Tibial nerve (tissue), 4 donors: ENCODE measurements around the gene MYO18B. TPM values are rescaled to one million over a fixed set of nuclear protein-coding genes. Genes with fewer than 3 reads are reported as not detected.

Source experiments
- DNase-seq, 2 donors: peaks; one replicate each; pipeline ENCODE4 v3.0.0-alpha.2; 2019; ENCODE audit warnings: low spot score in 2 of 2
- H3K27ac ChIP-seq, 4 donors: fragments of 200-600 bp; sonication (generic) in 3 of 4; one replicate each; pipeline ENCODE4 v1.5.1; 2017 to 2019; ENCODE audit warnings: mild to moderate bottlenecking in 1 of 4
- H3K27me3 ChIP-seq, 2 donors: fragments of 200-600 bp; sonication (generic) in 1 of 2; one replicate each; pipeline versions ENCODE4 v1.5.1 to v1.6.0; 2017 to 2019
- H3K36me3 ChIP-seq, 3 donors: fragments of 200-600 bp; sonication (generic); one replicate each; pipeline ENCODE4 v1.5.1; 2018 to 2019
- H3K4me1 ChIP-seq, 4 donors: fragments of 200-600 bp; sonication (generic) in 3 of 4; one replicate each; pipeline ENCODE4 v1.5.1; 2017 to 2019
- H3K4me3 ChIP-seq, 4 donors: fragments of 200-600 bp; sonication (generic) in 3 of 4; one replicate each; pipeline ENCODE4 v1.5.1; 2017 to 2019; ENCODE audit warnings: mild to moderate bottlenecking in 1 of 4, moderate library complexity in 1 of 4
- H3K9me3 ChIP-seq, 4 donors: fragments of 200-600 bp; sonication (generic) in 3 of 4; one replicate each; pipeline ENCODE4 v1.5.1; 2017 to 2019
- EP300 ChIP-seq, 2 donors: sonication (generic); formaldehyde crosslinking; IDR thresholded peaks; one replicate each; pipeline ENCODE4 v1.6.1; 2017; ENCODE audit warnings: antibody characterized with exemption in 2 of 2, mild to moderate bottlenecking in 1 of 2
- POLR2A ChIP-seq, 2 donors: fragments of 450-650 bp; IDR thresholded peaks; one replicate each; pipeline ENCODE4 v1.6.1; 2017; ENCODE audit warnings: antibody characterized with exemption in 2 of 2, mild to moderate bottlenecking in 2 of 2, moderate library complexity in 2 of 2
- WGBS, 2 donors: methylation state at CpG; one replicate each; pipeline ENCODE4 v1.1.5; 2018; 5-methylcytosine and 5-hydroxymethylcytosine counted together
- total RNA-seq, 4 donors: library from RNA; depleted of rRNA; stranded (reverse); fragments of >200 nt; gene quantifications; one replicate each; pipeline ENCODE4 v1.1.0, GENCODE V29; 2016
- TF ChIP-seq, protein P1 (sequence below), 5 experiments: fragments of 200-600 bp in 3 of 5; fragments of 450-650 bp in 2 of 5; sonication (generic) in 3 of 5; IDR thresholded peaks; one replicate each; pipeline ENCODE4 v1.5.1; 2016 to 2019; ENCODE audit warnings: antibody characterized with exemption in 5 of 5, mild to moderate bottlenecking in 3 of 5, moderate library complexity in 2 of 5

MYO18B gene
- total RNA-seq, 4 donors from 2014 or later: under 0.01 TPM; not detected in 2

DNA sequence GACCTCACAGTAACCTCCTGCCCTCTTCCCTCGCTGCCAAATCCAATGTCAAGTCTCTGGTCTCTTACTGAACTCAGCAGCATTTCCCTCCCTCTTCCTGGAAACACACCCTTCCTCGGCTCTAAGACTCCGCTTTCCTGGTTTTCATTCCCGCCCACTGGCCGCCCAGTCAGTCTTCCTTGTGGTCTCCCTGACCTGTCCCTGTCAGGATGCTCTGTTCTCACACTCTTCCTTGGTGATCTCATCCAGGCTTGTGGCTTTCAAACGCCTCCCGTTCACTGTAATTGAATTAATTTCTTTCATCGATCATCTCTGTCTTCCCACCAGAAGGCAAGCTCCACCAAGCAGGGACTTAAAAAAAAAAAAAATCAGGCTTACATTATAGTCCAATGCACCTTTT is 33.5 kb downstream of the MYO18B start:
- Histone ChIP-seq H3K36me3 (no peaks in the 10 kb centered on the region), H3K4me1 (no peaks in the 10 kb centered on the region), H3K4me3 (no peak overlapping the region), H3K9me3 (no peaks in the 10 kb centered on the region), H3K27ac (no peak overlapping the region), H3K27me3 (no peaks in the 10 kb centered on the region)
- 30 to 33% methylated on average over 8 of the region's 8 CpGs for WGBS, 2 donors
- no peak for TF ChIP-seq EP300 (IDR thresholded peaks at IDR 0.05)
- TF ChIP-seq POLR2A (IDR thresholded peaks at IDR 0.05): no peak
- TF ChIP-seq, protein P1, sequence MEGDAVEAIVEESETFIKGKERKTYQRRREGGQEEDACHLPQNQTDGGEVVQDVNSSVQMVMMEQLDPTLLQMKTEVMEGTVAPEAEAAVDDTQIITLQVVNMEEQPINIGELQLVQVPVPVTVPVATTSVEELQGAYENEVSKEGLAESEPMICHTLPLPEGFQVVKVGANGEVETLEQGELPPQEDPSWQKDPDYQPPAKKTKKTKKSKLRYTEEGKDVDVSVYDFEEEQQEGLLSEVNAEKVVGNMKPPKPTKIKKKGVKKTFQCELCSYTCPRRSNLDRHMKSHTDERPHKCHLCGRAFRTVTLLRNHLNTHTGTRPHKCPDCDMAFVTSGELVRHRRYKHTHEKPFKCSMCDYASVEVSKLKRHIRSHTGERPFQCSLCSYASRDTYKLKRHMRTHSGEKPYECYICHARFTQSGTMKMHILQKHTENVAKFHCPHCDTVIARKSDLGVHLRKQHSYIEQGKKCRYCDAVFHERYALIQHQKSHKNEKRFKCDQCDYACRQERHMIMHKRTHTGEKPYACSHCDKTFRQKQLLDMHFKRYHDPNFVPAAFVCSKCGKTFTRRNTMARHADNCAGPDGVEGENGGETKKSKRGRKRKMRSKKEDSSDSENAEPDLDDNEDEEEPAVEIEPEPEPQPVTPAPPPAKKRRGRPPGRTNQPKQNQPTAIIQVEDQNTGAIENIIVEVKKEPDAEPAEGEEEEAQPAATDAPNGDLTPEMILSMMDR (IDR thresholded peaks at IDR 0.05): no peak
- DNase-seq: no peak

DNA sequence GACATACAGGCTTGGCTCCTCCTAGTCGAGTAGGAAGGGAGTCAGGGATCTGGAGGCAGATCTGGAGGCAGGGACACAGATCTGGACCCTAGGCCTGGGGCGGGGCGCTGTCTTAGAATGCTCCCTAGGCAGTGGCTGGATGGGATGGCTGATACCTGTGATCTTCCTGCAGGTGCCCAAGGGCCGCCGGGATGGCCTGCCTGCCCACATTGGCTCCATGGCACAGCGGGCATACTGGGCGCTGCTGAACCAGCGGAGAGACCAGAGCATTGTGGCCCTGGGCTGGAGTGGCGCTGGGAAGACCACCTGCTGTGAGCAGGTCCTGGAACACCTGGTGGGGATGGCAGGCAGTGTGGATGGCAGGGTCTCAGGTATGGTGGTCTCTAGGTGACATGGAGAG is 35.4 kb downstream of the MYO18B start:
- WGBS, 2 donors: 81 to 86% methylated on average over 9 of the region's 9 CpGs
- H3K36me3 ChIP-seq: no peaks in the 10 kb centered on the region
- H3K27me3 ChIP-seq: no peaks in the 10 kb centered on the region
- TF ChIP-seq EP300 (IDR thresholded peaks at IDR 0.05) (no peak), POLR2A (IDR thresholded peaks at IDR 0.05) (no peak)
- TF ChIP-seq, protein P1 (IDR thresholded peaks at IDR 0.05): no peak
- H3K27ac ChIP-seq: no peak overlapping the region
- no peaks in the 10 kb centered on the region for H3K9me3 ChIP-seq
- H3K4me3 ChIP-seq: no peak overlapping the region
- no peaks in the 10 kb centered on the region for H3K4me1 ChIP-seq
- no peak for DNase-seq

DNA sequence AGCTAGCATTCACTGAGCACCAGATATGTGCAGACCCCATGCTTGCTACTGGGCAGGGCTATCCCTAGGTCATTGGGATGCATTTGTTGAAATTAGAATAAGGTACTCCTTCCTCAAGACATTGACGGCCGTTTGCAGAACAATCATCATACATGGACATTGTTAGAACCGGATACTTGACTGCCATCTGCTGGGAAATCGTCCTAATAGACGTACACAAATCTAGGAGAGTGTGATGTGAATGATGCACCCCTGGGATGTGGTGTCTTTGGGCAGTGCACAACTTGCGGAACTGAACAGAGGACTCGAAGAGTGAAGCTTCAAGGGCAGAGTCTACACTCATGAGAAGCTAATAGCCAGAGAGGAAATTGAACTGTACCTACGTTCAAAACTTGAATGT is 35.9 kb downstream of the MYO18B start:
- 35 to 42% methylated on average over 8 of the region's 8 CpGs for WGBS, 2 donors
- Histone ChIP-seq H3K27ac (no peak overlapping the region), H3K9me3 (no peaks in the 10 kb centered on the region), H3K4me3 (no peak overlapping the region), H3K36me3 (no peaks in the 10 kb centered on the region), H3K4me1 (no peaks in the 10 kb centered on the region), H3K27me3 (no peaks in the 10 kb centered on the region)
- DNase-seq: peak in 1 of 2 donors; percentile 17
- TF ChIP-seq POLR2A (IDR thresholded peaks at IDR 0.05) (no peak), EP300 (IDR thresholded peaks at IDR 0.05) (no peak)
- TF ChIP-seq, protein P1 (IDR thresholded peaks at IDR 0.05): no peak

DNA sequence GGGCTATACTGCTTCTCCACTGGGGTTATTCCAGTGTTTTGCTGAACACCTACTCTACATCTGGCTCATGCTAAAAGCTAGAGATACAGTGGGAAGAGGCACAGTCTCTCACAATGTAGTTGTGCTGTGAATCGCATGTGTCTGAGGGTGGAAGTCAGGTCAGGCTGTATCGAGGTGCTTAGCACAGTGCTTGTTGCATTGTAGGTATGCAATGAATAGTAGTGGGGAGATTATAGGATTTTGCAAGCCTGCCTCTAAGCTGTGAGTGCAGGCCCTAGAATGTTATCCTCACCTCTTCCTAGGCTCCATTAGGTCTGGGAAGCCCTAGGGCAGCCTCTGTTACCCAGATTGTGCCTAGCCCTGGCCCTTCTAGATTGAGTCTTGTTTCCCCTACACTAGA is 37.4 kb downstream of the MYO18B start:
- Histone ChIP-seq H3K27ac (no peak overlapping the region), H3K9me3 (no peaks in the 10 kb centered on the region), H3K36me3 (no peaks in the 10 kb centered on the region), H3K27me3 (no peaks in the 10 kb centered on the region), H3K4me1 (no peaks in the 10 kb centered on the region), H3K4me3 (no peak overlapping the region)
- 88 to 100% methylated on average over 2 of the region's 2 CpGs for WGBS, 2 donors
- TF ChIP-seq, protein P1 (IDR thresholded peaks at IDR 0.05): no peak
- no peak for TF ChIP-seq POLR2A (IDR thresholded peaks at IDR 0.05)
- TF ChIP-seq EP300 (IDR thresholded peaks at IDR 0.05): no peak
- DNase-seq: no peak

DNA sequence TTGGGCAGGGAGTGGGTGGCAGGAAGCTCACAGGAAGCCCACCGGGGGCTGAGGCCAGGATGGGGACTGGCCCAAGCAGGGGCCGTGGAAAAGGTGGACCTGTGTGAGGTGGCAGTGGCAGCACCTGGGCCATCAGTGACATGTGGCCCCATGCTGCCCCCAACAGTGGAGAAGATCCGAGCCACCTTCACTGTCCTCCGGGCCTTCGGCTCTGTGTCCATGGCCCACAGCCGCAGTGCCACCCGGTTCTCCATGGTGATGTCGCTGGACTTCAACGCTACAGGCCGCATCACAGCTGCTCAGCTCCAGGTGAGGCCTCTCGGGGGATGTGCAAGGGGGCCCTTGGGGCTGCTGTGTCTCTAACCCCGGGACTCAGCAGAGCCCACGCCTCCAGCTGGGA is 37.9 kb downstream of the MYO18B start:
- no peaks in the 10 kb centered on the region for H3K4me1 ChIP-seq
- DNase-seq: no peak
- no peak for TF ChIP-seq EP300 (IDR thresholded peaks at IDR 0.05)
- TF ChIP-seq, protein P1 (IDR thresholded peaks at IDR 0.05): no peak
- TF ChIP-seq POLR2A (IDR thresholded peaks at IDR 0.05): no peak
- no peak overlapping the region for H3K27ac ChIP-seq
- H3K36me3 ChIP-seq: no peaks in the 10 kb centered on the region
- H3K9me3 ChIP-seq: no peaks in the 10 kb centered on the region
- no peak overlapping the region for H3K4me3 ChIP-seq
- H3K27me3 ChIP-seq: no peaks in the 10 kb centered on the region
- 89 to 95% methylated on average over 12 to 13 of the region's 13 CpGs for WGBS, 2 donors
